NOMO-1 (cell line): ENCODE results near the gene SMC4.
"Not testable (repeated sequence)": the region's sequence is repeated elsewhere in the genome, so short reads cannot be mapped to it uniquely, and the experiment has no call there.

Experiments
- DNase-seq, 2 experiments: peaks; one replicate each; lab custom pipeline; 2025; ENCODE audit not compliant: unreplicated experiment in 2 of 2; lab: John Stamatoyannopoulos, UW

SMC4 gene

DNA sequence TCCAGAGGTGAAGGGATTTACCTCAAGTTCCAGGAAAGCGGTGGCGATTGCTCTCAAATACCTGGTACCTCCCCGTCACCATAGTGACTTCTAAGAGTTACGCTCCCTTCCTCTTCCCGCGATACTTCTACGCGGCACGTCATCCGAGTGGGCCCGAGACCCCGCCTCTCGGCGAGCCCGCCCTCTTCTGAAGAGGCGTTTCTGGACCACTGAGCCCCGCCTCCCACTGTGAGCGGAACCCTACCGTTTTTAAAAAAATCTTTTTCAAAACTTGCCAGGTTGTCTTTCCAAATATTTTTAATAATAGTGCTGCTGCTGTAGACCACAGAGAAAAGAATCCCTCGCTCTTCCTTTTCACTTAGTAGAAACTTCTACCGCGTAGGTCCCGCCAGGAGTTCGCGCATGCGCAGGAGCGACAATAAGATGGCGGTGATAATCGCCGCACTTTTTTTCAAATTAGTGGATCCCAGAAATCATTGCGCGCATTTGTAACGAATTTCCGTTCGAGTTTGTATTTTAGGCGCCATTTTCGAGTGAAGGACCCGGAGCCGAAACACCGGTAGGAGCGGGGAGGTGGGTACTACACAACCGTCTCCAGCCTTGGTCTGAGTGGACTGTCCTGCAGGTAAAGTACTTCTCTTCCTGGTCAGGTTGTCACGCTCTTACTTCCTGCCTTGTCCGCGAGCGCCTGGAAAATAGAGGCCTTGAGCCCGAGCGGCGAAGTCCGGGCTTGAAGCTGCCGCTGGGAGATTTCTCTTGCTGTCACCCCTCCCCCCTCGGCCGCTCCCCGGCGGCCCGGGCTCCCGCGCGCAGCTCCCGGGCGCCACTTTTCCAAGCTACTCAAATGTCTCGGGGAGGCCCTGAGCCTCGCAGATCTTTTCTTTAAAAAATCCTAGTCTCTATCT lies at the start of gene SMC4, which contains the start of gene IFT80:
TSS of gene SMC4 (plus strand) at position 526 of the 905 bp plus-strand sequence. CDS start 1,177 bp downstream, outside the sequence.
TSS of gene IFT80 (minus strand) at position 101 of the 905 bp plus-strand sequence. CDS start 14,625 bp downstream, outside the sequence.
- peak; percentile 93 to 99 for DNase-seq

DNA sequence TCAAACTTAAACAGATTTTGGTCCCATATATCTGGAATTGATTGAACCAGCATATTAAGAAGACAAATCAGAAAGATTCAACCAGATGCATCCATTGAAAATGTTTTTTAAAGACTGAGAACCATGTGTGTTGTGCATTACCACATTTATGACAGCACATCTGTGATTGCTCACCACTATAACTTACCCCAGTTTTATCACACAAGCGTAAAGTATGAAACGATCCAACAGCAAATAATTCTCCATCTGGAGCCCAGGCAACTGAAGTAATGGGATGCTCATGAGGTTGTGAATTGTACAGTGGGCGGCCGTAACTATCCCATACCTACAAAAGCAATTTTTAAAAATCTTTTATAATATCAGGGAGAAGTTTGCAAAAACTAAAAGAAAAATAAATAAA lies 43.6 kb upstream of the SMC4 start:
- DNase-seq: no peak

DNA sequence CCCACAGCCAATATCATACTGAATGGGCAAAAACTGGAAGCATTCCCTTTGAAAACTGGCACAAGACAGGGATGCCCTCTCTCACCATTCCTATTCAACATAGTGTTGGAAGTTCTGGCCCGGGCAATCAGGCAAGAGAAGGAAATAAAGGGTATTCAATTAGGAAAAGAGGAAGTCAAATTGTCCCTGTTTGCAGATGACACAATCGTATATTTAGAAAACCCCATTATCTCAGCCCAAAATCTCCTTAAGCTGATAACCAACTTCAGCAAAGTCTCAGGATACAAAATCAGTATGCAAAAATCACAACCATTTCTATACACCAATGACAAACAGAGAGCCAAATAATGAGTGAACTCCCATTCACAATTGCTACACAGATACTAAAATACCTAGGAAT lies 36.6 kb upstream of the SMC4 start:
- not testable (repeated sequence) for DNase-seq

DNA sequence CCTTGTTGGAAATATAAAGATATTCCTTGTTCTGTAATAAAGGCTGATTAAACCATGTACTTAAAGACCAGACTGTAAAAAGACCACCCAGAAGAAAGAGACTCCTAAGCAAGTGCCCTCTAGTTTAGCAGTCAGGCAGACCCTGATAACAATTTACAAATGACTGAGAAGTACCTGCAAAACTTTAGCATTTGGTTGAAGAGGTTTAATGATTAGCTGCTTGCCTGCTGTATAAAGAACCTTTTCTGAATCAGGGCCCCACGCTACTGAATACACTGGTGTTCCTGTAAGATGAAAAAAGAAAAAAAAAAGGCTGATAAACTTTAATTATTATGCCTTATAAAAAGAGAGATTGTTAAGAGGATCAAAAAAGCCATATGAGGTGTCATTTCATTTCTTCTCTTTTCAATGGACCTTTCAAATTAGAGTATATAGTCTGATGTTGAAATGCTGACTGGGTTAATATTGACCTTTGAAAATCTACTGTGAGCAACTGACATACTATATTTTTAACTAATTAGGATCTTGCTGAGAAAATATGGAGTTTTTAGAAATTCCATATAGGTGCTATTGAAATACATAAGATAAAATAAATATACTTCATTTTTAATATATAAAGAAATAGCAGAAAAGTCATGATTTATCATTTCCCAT lies 33.5 kb upstream of the SMC4 start:
- no peak for DNase-seq

DNA sequence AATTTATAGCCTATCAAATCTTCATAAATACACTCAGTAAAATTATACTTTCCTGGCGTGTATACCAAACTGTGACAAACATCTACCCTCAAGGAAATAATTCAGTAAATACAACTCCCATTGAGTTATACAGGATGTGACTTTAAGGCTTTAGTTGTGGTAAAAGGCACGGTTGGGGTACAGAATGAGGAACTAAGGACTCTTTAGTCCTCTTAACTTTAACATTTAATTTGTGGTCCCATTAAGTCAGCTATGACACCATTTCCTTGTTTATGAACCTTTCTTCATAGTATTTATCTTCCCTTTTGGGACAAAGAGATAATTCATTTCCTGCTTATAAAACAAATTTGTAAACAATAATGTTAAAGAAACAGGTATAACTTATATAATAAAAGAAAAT lies 30.6 kb upstream of the SMC4 start:
- DNase-seq: peak; percentile 89 to 99

DNA sequence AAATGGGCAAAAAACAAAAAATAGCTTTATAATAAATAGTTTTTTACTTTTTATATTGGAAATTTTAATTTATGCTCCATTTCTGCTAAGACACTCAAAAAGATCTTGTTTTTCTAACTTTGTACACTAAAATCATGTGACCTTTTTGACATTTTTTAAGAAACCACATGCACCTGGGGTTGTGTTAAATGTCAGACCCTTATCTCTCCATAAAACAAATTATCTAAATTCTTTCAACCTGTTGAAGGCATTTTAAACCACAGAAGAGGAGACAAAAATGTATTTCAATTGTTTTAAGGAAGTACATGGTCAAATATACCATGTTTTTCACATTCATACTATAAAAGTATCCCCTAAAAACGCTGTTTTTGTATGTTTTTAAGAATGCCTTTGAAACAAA lies 29.7 kb upstream of the SMC4 start:
- DNase-seq: no peak

DNA sequence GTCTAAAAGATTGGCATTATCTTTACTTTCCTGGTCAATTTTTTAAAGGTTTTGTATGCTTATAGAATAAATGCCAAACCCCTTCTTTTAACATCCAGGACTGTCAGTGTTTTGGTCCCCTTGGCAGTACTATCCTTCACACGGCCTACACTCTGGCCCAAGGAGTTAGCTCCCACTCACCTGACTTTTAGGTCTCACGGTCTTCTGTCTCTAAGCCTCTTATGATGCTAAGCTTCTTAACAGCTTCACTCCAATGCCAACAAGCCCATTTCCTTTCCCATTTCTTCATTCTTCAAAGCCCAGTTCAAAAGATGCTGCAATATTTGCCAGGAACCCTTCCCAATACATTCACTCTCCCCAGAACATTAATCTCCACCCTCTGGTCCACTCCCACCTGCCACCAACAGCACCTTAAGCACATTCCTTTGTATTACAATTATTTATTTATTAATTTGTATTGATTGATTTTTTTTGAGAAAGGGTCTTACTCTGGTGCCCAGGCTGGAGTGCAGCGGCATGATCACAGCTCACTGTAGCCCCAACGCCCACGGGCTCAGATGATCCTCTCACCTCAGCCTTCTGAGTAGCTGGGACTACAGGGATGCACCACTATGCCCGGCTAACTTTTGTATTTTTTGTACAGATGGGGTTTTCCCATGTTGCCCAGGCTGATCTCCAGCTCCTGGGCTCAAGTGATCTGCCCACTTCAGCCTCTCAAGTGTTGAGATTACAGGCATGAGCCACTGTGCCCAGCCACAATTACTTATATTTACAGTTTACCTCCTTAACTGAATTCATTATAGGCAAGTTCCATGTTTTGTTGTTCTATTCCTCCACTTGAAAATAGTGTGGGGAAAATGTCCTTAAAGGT lies 28.2 kb upstream of the SMC4 start:
- DNase-seq: no peak

DNA sequence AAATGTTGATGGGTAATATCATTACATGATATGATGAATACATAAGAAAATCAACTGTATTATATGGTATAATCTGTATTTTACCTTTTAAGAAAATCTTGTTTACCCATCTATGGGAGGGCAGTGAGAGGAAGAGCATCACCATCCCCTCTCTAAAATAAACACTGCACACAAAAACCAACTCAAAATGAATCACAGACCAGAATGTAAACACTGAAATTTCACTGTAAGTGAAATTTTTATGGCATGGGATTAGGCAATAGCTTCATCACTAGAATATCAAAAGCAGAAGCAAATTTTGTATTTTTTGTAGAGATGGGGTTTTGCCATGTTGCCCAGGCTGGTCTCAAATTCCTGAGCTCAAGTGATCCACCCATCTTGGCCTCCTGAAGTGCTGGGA lies 26.7 kb upstream of the SMC4 start:
- peak; percentile 60 to 87 for DNase-seq

DNA sequence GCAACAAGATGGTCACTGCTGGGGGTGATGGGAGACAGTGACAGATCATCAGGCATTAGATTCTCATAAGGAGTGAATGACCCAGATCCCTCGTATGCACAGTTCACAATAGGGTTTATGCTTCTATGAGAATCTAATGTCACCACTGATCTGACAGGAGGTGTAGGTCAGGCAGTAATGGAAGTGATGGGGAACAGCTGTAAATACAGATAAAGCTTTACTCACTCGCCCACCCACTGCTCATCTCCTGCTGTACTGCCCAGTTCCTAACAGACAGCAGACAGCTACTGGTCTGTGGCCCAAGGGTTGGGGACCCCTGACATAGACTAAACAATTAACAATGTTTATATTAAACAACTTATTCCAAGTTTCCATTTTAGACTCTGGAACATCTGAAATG lies 25.8 kb upstream of the SMC4 start:
- no peak for DNase-seq

DNA sequence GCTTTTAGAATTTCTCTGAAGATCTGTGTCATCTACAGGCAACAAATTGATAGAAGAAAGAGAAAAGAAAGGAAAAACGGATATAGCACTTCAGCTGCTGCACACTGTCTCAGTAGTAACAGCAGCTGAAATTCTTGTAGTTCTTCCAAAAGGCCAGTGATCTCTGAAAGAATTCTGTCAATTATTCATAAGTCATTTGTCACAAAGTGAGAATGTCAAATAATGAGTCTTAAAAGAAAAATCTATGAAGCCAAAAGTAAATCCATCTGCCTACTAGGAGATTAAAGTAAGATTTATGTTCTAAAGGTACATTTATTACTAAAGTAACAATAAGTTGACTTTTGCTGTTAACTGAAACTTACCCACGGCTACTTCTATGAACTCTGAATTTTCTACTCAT lies 25.0 kb upstream of the SMC4 start:
- no peak for DNase-seq

DNA sequence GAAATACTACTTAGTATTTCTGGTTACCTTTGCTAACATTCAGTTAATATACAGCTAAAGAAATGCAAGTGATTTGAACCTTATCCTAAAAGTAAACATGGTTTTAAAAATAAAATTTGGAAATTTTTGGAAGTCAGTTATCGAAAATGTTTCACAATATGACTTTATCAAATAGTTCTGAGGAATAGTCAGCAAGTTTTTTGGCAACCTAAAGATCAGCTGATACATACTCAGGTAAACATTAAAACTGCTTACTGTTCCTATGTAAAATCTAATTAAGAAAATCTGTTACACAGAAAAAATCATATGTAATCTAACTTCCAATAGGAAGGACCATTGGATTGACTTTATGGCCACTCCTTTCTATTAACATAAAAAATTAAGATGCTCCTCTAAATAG lies 24.5 kb upstream of the SMC4 start:
- no peak for DNase-seq

DNA sequence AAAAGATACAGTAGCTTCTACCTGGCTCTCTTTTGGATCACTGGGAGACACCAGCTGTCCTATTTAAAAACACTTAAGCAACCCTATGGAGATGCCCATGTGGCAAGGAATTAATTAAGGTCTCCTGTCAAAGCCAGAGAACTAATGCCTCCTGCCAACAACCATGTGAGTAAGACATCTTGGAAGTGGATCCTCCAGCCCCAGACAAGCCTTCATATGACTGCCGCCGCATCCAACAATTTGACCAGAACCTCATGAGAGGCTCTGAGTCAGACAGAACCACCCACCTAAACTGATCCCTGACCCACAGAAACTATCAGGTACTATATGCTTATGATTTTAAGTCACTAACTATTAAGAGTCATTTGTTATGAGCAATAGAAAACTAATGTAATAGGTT lies 22.8 kb upstream of the SMC4 start:
- DNase-seq: no peak

DNA sequence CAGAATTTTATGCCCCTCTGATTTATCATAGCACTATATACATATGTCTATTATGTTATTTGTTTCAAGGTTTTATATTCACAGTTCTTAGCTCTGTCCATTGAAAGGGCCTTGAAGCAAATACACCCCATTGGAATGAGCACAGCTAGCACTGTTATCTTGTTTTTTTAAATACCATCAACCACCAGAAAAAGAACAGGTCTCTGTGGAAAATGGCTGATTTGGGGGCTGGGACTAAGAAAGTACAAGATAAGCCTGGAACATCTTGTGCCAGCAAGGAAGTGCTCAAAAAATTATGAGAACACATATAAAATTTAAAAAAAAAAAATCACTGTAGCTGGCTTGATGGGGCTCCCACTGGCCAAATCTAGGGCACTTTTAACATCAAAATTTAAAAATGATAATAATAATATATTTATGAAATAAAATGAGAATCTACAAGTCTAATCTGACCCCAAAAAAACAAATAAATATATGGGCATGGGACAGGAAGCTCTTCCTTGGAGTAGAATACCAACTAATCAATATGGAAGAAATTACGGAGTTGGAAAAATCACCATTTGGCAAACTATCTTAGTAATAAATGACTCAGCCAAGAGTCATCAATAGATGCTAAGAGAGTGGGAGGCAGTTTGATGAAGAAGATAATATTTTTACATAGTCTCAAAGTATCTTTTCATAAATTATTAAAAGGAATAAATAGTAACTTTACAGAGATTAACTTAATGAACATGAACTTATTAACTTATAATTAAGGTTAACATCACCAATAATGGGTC lies 20.9 kb upstream of the SMC4 start:
- no peak for DNase-seq

DNA sequence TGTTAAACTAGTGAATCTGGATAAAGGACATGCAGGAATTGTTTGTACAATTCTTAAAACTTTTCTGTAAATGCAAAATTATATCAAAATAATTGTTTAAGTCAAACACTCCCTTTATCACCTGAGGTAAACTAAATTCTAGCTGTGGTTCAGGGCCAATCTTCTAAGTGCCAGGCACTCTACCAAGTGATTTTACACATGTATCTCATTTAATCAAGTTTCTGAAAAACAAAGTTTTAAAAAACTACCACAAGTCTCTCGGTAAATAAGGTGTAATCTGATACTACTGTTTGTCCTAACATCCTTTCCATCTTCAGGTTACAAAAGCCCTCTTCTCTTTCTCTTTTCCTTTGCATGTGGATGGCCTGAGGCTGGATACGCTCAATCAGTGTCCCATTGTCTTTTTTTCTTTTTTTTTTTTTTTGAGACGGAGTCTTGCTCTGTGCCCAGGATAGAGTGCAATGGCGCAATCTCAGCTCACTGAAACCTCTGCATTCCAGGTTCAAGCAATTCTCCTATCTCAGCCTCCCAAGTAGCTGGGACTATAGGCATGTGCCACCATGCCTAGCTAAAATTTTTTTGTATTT lies 19.7 kb upstream of the SMC4 start:
- DNase-seq: no peak

DNA sequence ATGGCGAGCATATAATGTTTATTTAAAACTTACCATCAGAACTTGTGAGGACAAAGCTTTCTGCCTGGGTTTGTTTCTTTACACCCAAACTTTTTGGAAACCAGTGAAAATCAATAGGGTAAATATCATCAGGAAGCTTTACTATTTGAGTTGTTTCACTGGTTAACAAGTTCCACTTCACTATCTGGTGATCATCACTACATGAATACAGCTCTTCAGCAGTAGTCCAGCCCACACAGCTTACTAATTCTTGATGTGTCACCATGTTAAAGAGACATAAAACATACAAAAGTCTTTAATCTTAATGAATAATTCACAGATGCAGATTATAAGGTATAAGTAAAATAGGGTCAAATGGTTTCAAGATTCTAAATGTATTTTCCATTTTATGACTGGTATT lies 18.0 kb upstream of the SMC4 start:
- DNase-seq: no peak

DNA sequence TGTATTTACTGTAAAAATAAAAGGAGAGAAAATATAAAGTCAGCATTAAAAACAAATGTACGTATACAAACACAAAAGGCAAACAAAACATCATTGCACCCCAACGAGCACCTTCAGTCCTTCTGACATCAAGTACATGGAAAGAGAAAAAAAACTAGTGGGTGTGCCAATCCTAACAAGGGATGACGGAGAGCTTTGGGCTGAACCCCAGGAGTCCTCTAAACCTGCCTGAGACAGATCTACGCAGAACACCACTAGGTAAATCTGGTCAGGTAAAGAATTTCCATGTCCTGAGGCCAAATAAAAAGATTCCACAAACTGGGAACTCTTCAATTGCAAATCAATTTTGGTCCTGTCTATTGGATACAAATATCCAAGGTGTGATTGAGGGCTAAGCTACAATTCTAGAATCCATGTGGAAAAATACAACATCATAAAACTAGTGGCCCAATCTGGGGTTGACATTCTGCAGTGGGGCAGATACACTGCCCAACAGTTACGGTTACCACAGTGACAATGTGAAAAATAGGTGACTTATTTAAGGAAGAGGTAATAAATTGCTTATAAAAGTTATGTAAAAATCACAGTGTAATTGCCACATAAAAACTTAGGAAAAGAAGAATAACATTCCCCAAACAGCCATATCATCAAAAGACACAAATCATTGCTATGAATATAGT lies 14.7 kb upstream of the SMC4 start:
- no peak for DNase-seq

DNA sequence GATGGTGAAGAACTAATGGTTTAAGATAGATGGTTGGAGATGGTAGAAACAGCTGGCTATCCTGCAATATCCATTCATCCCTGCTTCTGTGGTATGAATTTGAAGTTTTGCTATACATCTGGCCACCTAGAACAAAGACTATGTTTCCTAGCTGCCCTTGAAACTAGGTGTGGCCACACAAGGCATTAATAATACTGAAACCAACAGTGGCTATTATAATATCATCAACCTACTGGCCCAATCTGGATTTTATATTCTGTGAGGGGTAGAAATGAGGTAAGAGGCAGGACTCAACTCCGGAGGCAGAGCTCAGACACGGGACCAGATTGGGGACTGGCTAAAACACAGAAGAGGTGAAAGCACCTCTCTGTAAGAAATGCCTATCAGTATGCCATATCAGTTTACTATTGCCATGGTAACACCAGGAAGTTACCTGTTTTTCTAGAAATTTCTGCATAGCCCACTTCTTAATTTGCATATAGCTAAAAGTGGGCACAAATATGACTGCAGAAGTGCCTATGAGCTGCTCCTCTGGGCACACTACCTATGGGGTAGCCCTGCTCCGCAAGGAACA lies 8.8 kb upstream of the SMC4 start:
- DNase-seq: no peak

DNA sequence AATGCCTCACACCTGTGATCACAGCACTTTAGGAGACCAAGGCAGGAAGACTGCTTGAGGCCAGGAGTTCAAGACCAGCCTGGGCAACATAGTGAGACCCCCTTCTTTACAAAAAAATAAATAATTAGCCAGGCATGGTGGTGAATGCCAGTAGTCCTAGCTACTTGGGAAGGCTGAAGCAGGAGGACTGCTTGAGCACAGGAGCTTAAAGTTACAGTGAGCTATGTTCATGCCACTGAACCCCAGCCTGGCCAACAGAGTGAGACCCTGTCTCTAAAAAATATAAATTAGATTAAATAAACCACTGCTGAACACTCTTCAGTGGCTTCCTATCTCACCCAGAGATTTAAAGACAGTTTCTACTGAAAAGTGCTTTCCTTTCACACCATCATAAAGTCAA lies 6.7 kb upstream of the SMC4 start:
- DNase-seq: no peak

DNA sequence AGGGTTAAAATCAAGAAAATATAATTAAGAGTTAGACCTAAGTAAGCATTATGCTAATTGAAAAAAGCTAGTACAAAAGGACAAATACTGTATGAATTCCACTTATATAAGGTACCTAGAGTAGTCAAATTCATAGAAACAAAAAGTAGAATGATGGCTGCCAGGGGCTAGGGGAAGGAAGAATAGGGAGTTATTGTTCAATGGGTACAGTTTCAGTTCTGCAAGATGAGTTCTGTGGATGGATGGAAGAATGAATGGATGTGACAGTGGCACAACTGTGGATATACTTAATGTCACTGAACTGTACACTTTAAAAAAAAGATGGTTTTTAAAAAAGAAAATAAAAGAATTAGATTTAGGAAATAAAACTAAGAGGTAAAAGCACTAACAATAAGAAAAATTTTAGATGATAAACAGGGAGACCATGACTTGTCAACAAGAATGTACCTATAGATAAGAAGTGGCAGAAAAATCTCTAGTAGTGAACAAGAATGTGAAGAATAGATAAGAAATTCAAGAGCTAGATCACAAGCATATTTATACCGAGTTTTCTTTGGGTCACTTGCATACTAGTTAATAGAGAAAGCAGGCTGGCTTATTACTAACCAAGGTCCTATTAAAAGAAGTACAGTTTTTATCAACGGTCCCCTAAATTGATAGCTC lies 6.0 kb upstream of the SMC4 start:
- DNase-seq: no peak
